C1 segment of cervical spinal cord (tissue), 14 donors: ENCODE results near the gene RNPEPL1.

Source experiments
- DNase-seq, 14 donors: peaks; one replicate each; lab custom pipeline; 2025; lab: John Stamatoyannopoulos, UW

Gene RNPEPL1

GRCh38 chr2:240624011-240624949, 56.0 kb downstream of the RNPEPL1 start:
- DNase-seq = no peak

- peak in 4 of 14 donors; percentile 12 to 44 (median 18) for DNase-seq
Observed at GRCh38 chr2:240624950-240625621, 56.8 kb downstream of the RNPEPL1 start, which contains the start of gene GPR35. TSS of gene GPR35 (plus strand) at chr2:240625480. CDS start at chr2:240629953, 4,473 bp downstream.

GRCh38 chr2:240626531-240627300, 58.4 kb downstream of the RNPEPL1 start:
- peak in 1 of 14 donors; percentile 19 for DNase-seq

- DNase-seq = no peak
Observed at GRCh38 chr2:240627736-240628506, 59.6 kb downstream of the RNPEPL1 start.

- DNase-seq = no peak
Observed at GRCh38 chr2:240628507-240628807, 60.2 kb downstream of the RNPEPL1 start.

GRCh38 chr2:240628808-240629618, 60.7 kb downstream of the RNPEPL1 start:
- DNase-seq = no peak

- no peak for DNase-seq
Observed at GRCh38 chr2:240629619-240629967, 61.3 kb downstream of the RNPEPL1 start.

- no peak for DNase-seq
Observed at GRCh38 chr2:240629968-240630770, 61.9 kb downstream of the RNPEPL1 start.
